GM23248 (cell line): Measurements from ENCODE around the gene GSG1L. TPM values are rescaled to one million over a fixed set of nuclear protein-coding genes. Genes with fewer than 3 reads are reported as not detected.

ENCODE experiments used
- DNase-seq: peaks from one replicate; pipeline ENCODE4 v3.0.0-alpha.2; 2015
- H2AFZ ChIP-seq: fragments of 200-600 bp; sonication (generic); 2 replicates; pipeline ENCODE4 v1.6.1; 2016; ENCODE audit warnings: antibody characterized with exemption
- H3F3A ChIP-seq: fragments of 200-600 bp; sonication (generic); 2 replicates; pipeline ENCODE4 v1.6.1; 2016; ENCODE audit warnings: mild to moderate bottlenecking, antibody characterized with exemption, mixed run types; ENCODE audit not compliant: insufficient read depth
- H3K27ac ChIP-seq: fragments of 200-600 bp; sonication (generic); 2 replicates; pipeline ENCODE4 v1.5.1; 2016; ENCODE audit warnings: mild to moderate bottlenecking
- H3K27me3 ChIP-seq: fragments of 200-600 bp; sonication (generic); replicated peaks from 2 replicates; pipeline ENCODE4 v1.6.1; 2016; ENCODE audit warnings: mild to moderate bottlenecking; ENCODE audit not compliant: insufficient read depth
- H3K36me3 ChIP-seq: fragments of 200-600 bp; sonication (generic); 2 replicates; pipeline ENCODE4 v1.6.1; 2016; ENCODE audit warnings: low read depth, mild to moderate bottlenecking
- H3K4me1 ChIP-seq: fragments of 200-600 bp; sonication (generic); 2 replicates; pipeline ENCODE4 v1.6.1; 2016; ENCODE audit warnings: mild to moderate bottlenecking; ENCODE audit not compliant: insufficient read depth
- H3K4me2 ChIP-seq: fragments of 200-600 bp; sonication (generic); one replicate; pipeline ENCODE4 v1.6.1; 2016; ENCODE audit warnings: mild to moderate bottlenecking; ENCODE audit not compliant: unreplicated experiment
- H3K4me3 ChIP-seq: fragments of 200-600 bp; sonication (generic); 2 replicates; pipeline ENCODE4 v1.5.1; 2016; ENCODE audit warnings: mild to moderate bottlenecking
- H3K79me2 ChIP-seq: fragments of 200-600 bp; sonication (generic); 2 replicates; pipeline ENCODE4 v1.6.1; 2016; ENCODE audit warnings: mild to moderate bottlenecking; ENCODE audit not compliant: insufficient read depth
- H3K9ac ChIP-seq: fragments of 200-600 bp; sonication (generic); 2 replicates; pipeline ENCODE4 v1.6.1; 2016; ENCODE audit warnings: mild to moderate bottlenecking
- H3K9me2 ChIP-seq: fragments of 200-600 bp; sonication (generic); 2 replicates; pipeline ENCODE4 v1.6.1; 2016; ENCODE audit warnings: mixed run types, mild to moderate bottlenecking, moderate library complexity; ENCODE audit not compliant: insufficient read depth
- H3K9me3 ChIP-seq: fragments of 200-600 bp; sonication (generic); one replicate; pipeline ENCODE4 v1.6.1; 2017; ENCODE audit warnings: low read depth
- H4K20me1 ChIP-seq: fragments of 200-600 bp; sonication (generic); 2 replicates; pipeline ENCODE4 v1.6.0; 2016; ENCODE audit not compliant: insufficient read depth
- EZH2 ChIP-seq: fragments of 200-600 bp; sonication (generic); IDR thresholded peaks from 2 replicates; pipeline ENCODE4 v1.6.1; 2018; ENCODE audit warnings: antibody characterized with exemption, mild to moderate bottlenecking; ENCODE audit not compliant: insufficient read depth, poor library complexity, severe bottlenecking
- EZH2phosphoT487 ChIP-seq: fragments of 200-600 bp; sonication (generic); IDR thresholded peaks from 2 replicates; pipeline ENCODE4 v1.6.1; 2018; ENCODE audit warnings: antibody characterized with exemption, moderate library complexity, mild to moderate bottlenecking, low read depth; ENCODE audit not compliant: insufficient read depth
- WGBS, 2 experiments: methylation state at CpG; one replicate each; pipeline ENCODE4 v1.1.6; 2015 to 2017; ENCODE audit warnings: low lambda C conversion rate in 2 of 2, low coverage in 1 of 2; ENCODE audit errors: missing lambda C conversion rate in 2 of 2; 5-methylcytosine and 5-hydroxymethylcytosine counted together
- in situ Hi-C: fragments of 300-500 bp; cut with MboI; formaldehyde crosslinking; loops from 2 replicates; pipeline ENCODE4 v1.15.0; 2020
- polyA plus RNA-seq: library from polyadenylated mRNA; unstranded; fragments of >200 nt; fragmentation: Nextera tagmentation; extraction: Ambion mirVana; gene quantifications from 2 replicates; pipeline ENCODE4 v1.2.1, GENCODE V29; 2016
- total RNA-seq: library from RNA; depleted of rRNA; stranded (reverse); fragments of >200 nt; shearing (Covaris generic); gene quantifications from 2 replicates; pipeline ENCODE4 v1.2.3, GENCODE V29; 2014

The GSG1L gene
- total and polyA plus RNA-seq, 2 experiments from 2014 or later: not detected

DNA sequence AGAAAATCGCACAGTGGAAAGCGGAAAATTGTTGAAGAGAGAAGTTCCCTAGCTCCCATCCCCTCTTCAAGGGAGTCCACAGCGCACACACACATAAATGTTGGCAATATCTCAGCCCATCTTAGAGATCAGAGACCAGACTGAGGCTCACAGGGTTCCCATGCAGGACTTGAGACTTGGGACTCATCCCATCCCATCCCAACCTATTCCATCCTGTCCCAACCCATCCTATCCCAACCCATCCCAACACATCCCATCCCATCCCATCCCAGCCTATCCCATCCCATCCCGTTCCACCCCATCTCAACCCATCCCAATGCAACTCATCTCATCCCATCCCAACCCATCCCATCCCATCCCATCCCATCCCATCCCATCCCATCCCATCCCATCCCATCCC, 29.6 kb downstream of the GSG1L start:
- H4K20me1 ChIP-seq: no peaks in the 10 kb centered on the region
- no peak overlapping the region for H3K4me3 ChIP-seq
- 49 to 57% methylated on average over 4 of the region's 4 CpGs for WGBS, 2 experiments
- H3K9ac ChIP-seq: no peak overlapping the region
- H3K9me3 ChIP-seq: no peaks in the 10 kb centered on the region
- H2AFZ ChIP-seq: no peak overlapping the region
- H3K27ac ChIP-seq: no peak overlapping the region
- H3K36me3 ChIP-seq: no peaks in the 10 kb centered on the region
- H3K27me3 ChIP-seq: peaks cover 17% of the 10 kb centered on the region
- no peak overlapping the region for H3K4me2 ChIP-seq
- no peaks in the 10 kb centered on the region for H3K4me1 ChIP-seq
- in situ Hi-C loops: no loop called here
- no peaks in the 10 kb centered on the region for H3F3A ChIP-seq
- DNase-seq: no peak
- H3K79me2 ChIP-seq: no peaks in the 10 kb centered on the region
- no peaks in the 10 kb centered on the region for H3K9me2 ChIP-seq
- TF ChIP-seq EZH2 (no peak), EZH2phosphoT487 (no peak)

DNA sequence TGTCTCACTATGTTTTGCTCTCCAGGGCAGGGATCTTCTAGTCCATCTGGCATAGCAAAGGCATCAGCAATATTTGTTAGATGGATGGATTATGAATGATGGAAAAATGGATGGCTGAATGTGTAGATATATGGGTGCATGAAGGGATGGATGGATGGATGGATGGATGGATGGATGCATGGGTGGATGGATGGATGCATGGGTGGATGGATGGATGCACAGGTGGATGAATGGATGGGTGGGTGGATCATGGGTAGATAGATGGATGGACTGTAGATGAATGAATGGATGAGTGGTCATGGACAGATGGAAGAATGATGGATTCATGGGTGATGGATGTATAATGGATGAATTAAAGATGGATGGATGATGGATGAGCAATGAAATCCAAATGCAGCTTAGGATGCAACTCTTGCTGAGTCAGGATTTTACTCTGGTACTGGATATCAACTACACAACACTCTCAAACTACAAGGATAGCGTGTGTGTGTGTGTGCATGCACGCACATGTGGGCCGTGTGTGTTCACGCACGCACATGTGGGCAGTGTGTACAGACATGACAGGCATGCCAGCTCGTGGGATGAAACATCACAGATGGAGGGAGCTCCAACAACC, 34.0 kb downstream of the GSG1L start:
- Histone ChIP-seq H3K4me3 (no peak overlapping the region), H3K4me2 (no peak overlapping the region), H3F3A (no peaks in the 10 kb centered on the region), H3K27ac (no peak overlapping the region), H2AFZ (no peak overlapping the region), H3K9me3 (no peaks in the 10 kb centered on the region), H3K9ac (no peak overlapping the region), H3K36me3 (no peaks in the 10 kb centered on the region), H4K20me1 (no peaks in the 10 kb centered on the region), H3K27me3 (peaks cover 8% of the 10 kb centered on the region; the same call in 1 of the 2 replicates), H3K9me2 (no peaks in the 10 kb centered on the region), H3K79me2 (no peaks in the 10 kb centered on the region), H3K4me1 (no peaks in the 10 kb centered on the region)
- in situ Hi-C loops: no loop called here
- DNase-seq: no peak
- TF ChIP-seq EZH2 (no peak), EZH2phosphoT487 (no peak)
- 16 to 24% methylated on average over 6 of the region's 6 CpGs for WGBS, 2 experiments

DNA sequence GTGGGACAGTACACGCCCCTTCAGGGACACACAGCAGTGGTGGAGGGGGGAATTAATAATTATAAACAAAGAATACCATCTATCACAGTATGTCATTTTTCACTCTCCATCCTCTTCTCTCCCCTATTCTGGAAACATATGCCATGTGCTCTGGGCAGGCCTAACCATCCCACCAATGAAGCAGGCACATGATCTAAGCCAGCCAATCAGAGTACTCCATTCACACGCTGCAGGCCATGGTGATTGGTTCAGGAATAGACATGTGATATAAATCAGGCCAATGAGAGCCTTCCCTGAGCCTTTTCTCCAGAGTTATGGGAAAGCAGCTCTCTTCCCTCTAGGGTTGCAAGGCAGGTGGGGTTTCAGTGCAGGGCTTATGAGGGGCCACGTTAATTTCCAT, 36.5 kb downstream of the GSG1L start:
- TF ChIP-seq EZH2 (no peak), EZH2phosphoT487 (no peak)
- Histone ChIP-seq H3K9me3 (no peaks in the 10 kb centered on the region), H2AFZ (no peak overlapping the region), H4K20me1 (no peaks in the 10 kb centered on the region), H3F3A (no peaks in the 10 kb centered on the region), H3K36me3 (no peaks in the 10 kb centered on the region), H3K4me1 (no peaks in the 10 kb centered on the region), H3K27ac (no peak overlapping the region), H3K4me3 (no peak overlapping the region), H3K9me2 (no peaks in the 10 kb centered on the region), H3K27me3 (peaks cover 11% of the 10 kb centered on the region; the same call in 1 of the 2 replicates), H3K79me2 (no peaks in the 10 kb centered on the region), H3K4me2 (no peak overlapping the region), H3K9ac (no peak overlapping the region)
- WGBS, 2 experiments: 25% methylated on average over 3 of the region's 3 CpGs
- in situ Hi-C loops: no loop called here
- no peak for DNase-seq

DNA sequence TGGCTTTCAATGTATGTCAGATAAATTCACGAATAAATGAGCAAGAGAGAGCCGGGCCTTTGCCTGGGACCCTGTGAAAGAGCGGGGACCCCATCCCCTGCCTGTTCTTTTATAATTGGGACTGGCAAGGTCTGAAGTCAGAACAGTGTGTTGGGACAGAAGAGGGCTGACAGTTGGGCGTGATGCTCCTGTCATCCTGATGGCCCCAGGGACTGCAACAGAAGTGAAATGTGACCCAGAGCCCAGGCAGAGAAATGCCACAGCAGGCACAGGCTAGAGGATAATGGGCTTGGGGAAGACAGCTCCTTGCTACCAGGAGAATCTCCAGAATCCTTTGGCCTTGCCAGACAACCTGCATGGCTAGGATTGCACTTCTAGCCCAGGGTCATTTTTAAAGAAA, 37.9 kb downstream of the GSG1L start:
- Histone ChIP-seq H3K4me1 (no peaks in the 10 kb centered on the region), H3K9me2 (no peaks in the 10 kb centered on the region), H3K4me2 (no peak overlapping the region), H3K9ac (no peak overlapping the region), H3K4me3 (no peak overlapping the region), H3F3A (no peaks in the 10 kb centered on the region), H4K20me1 (no peaks in the 10 kb centered on the region), H3K9me3 (no peaks in the 10 kb centered on the region), H2AFZ (no peak overlapping the region), H3K79me2 (no peaks in the 10 kb centered on the region), H3K27me3 (peaks cover 11% of the 10 kb centered on the region; the same call in 1 of the 2 replicates), H3K36me3 (no peaks in the 10 kb centered on the region), H3K27ac (no peak overlapping the region)
- in situ Hi-C loops: no loop called here
- DNase-seq: no peak
- TF ChIP-seq EZH2phosphoT487 (no peak), EZH2 (no peak)
- WGBS, 2 experiments: 34 to 45% methylated on average over 4 of the region's 4 CpGs
